Fibroblast of pulmonary artery (primary cell): Measurements from ENCODE around the gene ARR3.
A peak's percentile ranks its signal among the peaks of the same experiment; 100 is the strongest.
"Not testable (repeated sequence)": the region's sequence is repeated elsewhere in the genome, so short reads cannot be mapped to it uniquely, and the experiment has no call there.

Experiments used
- DNase-seq: peaks from one replicate; pipeline ENCODE4 v3.0.0-alpha.2; 2010; ENCODE audit warnings: low read depth
- H3K4me3 ChIP-seq: replicated peaks from 2 replicates; pipeline ENCODE4 v1.5.1; 2011; ENCODE audit warnings: low read depth, mild to moderate bottlenecking, control low read depth, low read length, moderate library complexity
- CTCF ChIP-seq: IDR thresholded peaks from 2 replicates; pipeline ENCODE4 v1.5.1; 2011; ENCODE audit warnings: mild to moderate bottlenecking, control low read depth, low read length, inconsistent platforms; ENCODE audit errors: missing control alignments

Gene ARR3

GRCh38 chrX:70293621-70294020 lies 25.5 kb downstream of the ARR3 start:
- no peak overlapping the region for H3K4me3 ChIP-seq
- DNase-seq, result no peak
- no peak for TF ChIP-seq CTCF

GRCh38 chrX:70301716-70302115 lies 33.6 kb downstream of the ARR3 start:
- DNase-seq, result peak; percentile 68
- no peak for TF ChIP-seq CTCF
- H3K4me3 ChIP-seq, result no peak overlapping the region

- TF ChIP-seq CTCF, result no peak
- DNase-seq, result peak; percentile 39
Measured at GRCh38 chrX:70313503-70313902, 45.4 kb downstream of the ARR3 start.

GRCh38 chrX:70322784-70323183 lies 54.6 kb downstream of the ARR3 start:
- TF ChIP-seq CTCF, result no peak
- DNase-seq, result no peak
- H3K4me3 ChIP-seq, result no peak overlapping the region

More at GRCh38 chrX:70313503-70313902, 45.4 kb downstream of the ARR3 start:
- no peak overlapping the region for H3K4me3 ChIP-seq

GRCh38 chrX:70323628-70324027 lies 55.5 kb downstream of the ARR3 start:
- not testable (repeated sequence) for H3K4me3 ChIP-seq, DNase-seq

GRCh38 chrX:70324326-70324725 lies 56.2 kb downstream of the ARR3 start:
- H3K4me3 ChIP-seq, result no peak overlapping the region
- TF ChIP-seq CTCF, result no peak
- DNase-seq, result no peak

- H3K4me3 ChIP-seq, result no peak overlapping the region
- DNase-seq, result peak; percentile 39
- TF ChIP-seq CTCF, result no peak
Measured at GRCh38 chrX:70331161-70331560, 63.0 kb downstream of the ARR3 start.
